ENCODE data around the gene TCF4.

Gene TCF4

GRCh38 chr18:55547705-55548056 is 40.3 kb downstream of the TCF4 start:
- TF ChIP-seq POLR2AphosphoS5 (IDR thresholded peaks at IDR 0.05; ENCODE audit: low read depth), result no peak
- TF ChIP-seq, protein P1, sequence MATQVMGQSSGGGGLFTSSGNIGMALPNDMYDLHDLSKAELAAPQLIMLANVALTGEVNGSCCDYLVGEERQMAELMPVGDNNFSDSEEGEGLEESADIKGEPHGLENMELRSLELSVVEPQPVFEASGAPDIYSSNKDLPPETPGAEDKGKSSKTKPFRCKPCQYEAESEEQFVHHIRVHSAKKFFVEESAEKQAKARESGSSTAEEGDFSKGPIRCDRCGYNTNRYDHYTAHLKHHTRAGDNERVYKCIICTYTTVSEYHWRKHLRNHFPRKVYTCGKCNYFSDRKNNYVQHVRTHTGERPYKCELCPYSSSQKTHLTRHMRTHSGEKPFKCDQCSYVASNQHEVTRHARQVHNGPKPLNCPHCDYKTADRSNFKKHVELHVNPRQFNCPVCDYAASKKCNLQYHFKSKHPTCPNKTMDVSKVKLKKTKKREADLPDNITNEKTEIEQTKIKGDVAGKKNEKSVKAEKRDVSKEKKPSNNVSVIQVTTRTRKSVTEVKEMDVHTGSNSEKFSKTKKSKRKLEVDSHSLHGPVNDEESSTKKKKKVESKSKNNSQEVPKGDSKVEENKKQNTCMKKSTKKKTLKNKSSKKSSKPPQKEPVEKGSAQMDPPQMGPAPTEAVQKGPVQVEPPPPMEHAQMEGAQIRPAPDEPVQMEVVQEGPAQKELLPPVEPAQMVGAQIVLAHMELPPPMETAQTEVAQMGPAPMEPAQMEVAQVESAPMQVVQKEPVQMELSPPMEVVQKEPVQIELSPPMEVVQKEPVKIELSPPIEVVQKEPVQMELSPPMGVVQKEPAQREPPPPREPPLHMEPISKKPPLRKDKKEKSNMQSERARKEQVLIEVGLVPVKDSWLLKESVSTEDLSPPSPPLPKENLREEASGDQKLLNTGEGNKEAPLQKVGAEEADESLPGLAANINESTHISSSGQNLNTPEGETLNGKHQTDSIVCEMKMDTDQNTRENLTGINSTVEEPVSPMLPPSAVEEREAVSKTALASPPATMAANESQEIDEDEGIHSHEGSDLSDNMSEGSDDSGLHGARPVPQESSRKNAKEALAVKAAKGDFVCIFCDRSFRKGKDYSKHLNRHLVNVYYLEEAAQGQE (IDR thresholded peaks at IDR 0.05; ENCODE audit: insufficient replicate concordance, low read depth), result no peak
- no peak for TF ChIP-seq CTCF (IDR thresholded peaks at IDR 0.05; ENCODE audit: insufficient read depth, low read length)
- no peak for TF ChIP-seq GABPA (IDR thresholded peaks at IDR 0.05; ENCODE audit: low read depth)
- no peak for TF ChIP-seq SPI1 (IDR thresholded peaks at IDR 0.05; ENCODE audit: borderline replicate concordance, low read depth)
- Histone ChIP-seq H3K4me3 (replicated peaks; ENCODE audit: insufficient read depth, low read length) (no peak overlapping the region), H3K27ac (replicated peaks) (no peak overlapping the region), H3K27me3 (ENCODE audit: insufficient read depth, poor library complexity, severe bottlenecking) (no peaks in the 10 kb centered on the region)
- no peak for DNase-seq (ENCODE audit: low read depth in 1 of 2, low spot score in 1 of 2)

GRCh38 chr18:55546851-55547704 is 40.9 kb downstream of the TCF4 start:
- Histone ChIP-seq H3K27ac (replicated peaks) (no peak overlapping the region), H3K27me3 (ENCODE audit: insufficient read depth, poor library complexity, severe bottlenecking) (no peaks in the 10 kb centered on the region), H3K4me3 (replicated peaks; ENCODE audit: insufficient read depth, low read length) (no peak overlapping the region)
- no peak for DNase-seq (ENCODE audit: low read depth in 1 of 2, low spot score in 1 of 2)
- TF ChIP-seq SPI1 (IDR thresholded peaks at IDR 0.05; ENCODE audit: borderline replicate concordance, low read depth) (no peak), POLR2AphosphoS5 (IDR thresholded peaks at IDR 0.05; ENCODE audit: low read depth) (no peak), CTCF (IDR thresholded peaks at IDR 0.05; ENCODE audit: insufficient read depth, low read length) (no peak), GABPA (IDR thresholded peaks at IDR 0.05; ENCODE audit: low read depth) (no peak)
- TF ChIP-seq, protein P1 (IDR thresholded peaks at IDR 0.05; ENCODE audit: insufficient replicate concordance, low read depth), result no peak

DNA sequence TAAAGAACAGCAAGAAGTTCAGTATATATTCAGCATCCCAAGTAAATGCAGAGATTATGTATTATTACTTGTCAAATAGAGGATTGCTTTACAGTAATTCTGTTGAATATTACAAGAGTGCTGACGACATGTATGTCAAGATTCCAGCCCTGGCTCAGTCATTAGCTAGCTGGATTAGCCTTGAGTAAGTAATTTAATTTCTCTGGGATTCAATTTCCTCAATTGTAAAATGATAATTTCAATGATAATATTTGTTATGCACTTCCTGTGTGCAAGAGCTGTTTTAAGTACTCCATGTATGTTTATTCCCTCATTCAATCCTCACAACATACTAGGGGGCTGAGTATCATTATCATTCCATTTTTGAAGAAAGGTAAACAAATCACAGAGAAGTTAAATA is 44.0 kb downstream of the TCF4 start:
- TF ChIP-seq CTCF (IDR thresholded peaks at IDR 0.05; ENCODE audit: insufficient read depth, low read length) (no peak), GABPA (IDR thresholded peaks at IDR 0.05; ENCODE audit: low read depth) (no peak), SPI1 (IDR thresholded peaks at IDR 0.05; ENCODE audit: borderline replicate concordance, low read depth) (no peak), POLR2AphosphoS5 (IDR thresholded peaks at IDR 0.05; ENCODE audit: low read depth) (no peak)
- TF ChIP-seq, protein P1 (IDR thresholded peaks at IDR 0.05; ENCODE audit: insufficient replicate concordance, low read depth), result no peak
- no peaks in the 10 kb centered on the region for H3K27me3 ChIP-seq (ENCODE audit: insufficient read depth, poor library complexity, severe bottlenecking)
- no peak overlapping the region for H3K4me3 ChIP-seq (replicated peaks; ENCODE audit: insufficient read depth, low read length)
- DNase-seq (ENCODE audit: low read depth in 1 of 2, low spot score in 1 of 2), result no peak
- no peak overlapping the region for H3K27ac ChIP-seq (replicated peaks)

Measured in HL-60 (cell line).